ENCODE measurements around the gene PSMD2.

DNA sequence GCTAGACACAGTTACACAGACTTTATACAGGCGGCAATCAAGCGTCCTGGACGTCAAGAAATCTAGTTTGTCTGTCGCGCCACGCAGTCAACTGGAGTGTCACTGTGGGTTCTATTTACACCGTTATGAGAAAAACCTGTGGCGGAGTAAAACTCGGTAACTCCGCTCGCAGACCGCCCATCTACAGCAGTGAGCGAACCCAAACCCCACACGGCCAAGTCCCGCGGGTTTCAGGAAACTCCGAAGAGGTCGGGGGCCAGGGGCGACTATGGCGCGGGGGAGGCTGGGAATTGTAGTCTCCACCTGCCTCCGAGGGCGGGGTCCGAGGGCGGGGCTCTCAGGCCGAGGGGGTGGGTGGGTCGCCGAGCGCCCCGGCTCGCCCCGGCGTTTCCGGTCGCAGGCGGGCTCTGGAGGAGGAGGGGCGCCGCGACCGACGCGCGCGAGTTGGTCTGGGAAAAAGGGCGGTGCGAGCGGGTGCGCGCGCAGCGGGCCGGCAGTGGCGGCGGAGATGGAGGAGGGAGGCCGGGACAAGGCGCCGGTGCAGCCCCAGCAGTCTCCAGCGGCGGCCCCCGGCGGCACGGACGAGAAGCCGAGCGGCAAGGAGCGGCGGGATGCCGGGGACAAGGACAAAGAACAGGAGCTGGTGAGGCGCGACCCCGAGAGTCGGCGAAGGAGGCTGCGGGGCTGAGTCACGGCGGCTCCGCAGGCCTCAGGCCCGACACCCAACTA, at the start of gene PSMD2:
- TF ChIP-seq, protein P1, sequence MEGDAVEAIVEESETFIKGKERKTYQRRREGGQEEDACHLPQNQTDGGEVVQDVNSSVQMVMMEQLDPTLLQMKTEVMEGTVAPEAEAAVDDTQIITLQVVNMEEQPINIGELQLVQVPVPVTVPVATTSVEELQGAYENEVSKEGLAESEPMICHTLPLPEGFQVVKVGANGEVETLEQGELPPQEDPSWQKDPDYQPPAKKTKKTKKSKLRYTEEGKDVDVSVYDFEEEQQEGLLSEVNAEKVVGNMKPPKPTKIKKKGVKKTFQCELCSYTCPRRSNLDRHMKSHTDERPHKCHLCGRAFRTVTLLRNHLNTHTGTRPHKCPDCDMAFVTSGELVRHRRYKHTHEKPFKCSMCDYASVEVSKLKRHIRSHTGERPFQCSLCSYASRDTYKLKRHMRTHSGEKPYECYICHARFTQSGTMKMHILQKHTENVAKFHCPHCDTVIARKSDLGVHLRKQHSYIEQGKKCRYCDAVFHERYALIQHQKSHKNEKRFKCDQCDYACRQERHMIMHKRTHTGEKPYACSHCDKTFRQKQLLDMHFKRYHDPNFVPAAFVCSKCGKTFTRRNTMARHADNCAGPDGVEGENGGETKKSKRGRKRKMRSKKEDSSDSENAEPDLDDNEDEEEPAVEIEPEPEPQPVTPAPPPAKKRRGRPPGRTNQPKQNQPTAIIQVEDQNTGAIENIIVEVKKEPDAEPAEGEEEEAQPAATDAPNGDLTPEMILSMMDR (IDR thresholded peaks at IDR 0.05), result peak in 1 of 7 experiments; percentile 11
- peak; percentile 46 to 92 (median 90) for TF ChIP-seq POLR2A (IDR thresholded peaks at IDR 0.05)
